Astrocyte of the cerebellum (primary cell): Measurements from ENCODE around the gene ANXA3.

Experiments used
- DNase-seq: peaks from one replicate; pipeline ENCODE4 v3.0.0-alpha.2; 2011; ENCODE audit warnings: low read depth
- H3K4me3 ChIP-seq: 2 replicates; pipeline ENCODE4 v1.5.1; 2011; ENCODE audit warnings: mild to moderate bottlenecking, low read depth, low read length, moderate library complexity
- CTCF ChIP-seq: IDR thresholded peaks from 2 replicates; pipeline ENCODE4 v1.5.1; 2012; ENCODE audit warnings: low read length, low read depth, moderate library complexity, mild to moderate bottlenecking; ENCODE audit errors: missing control alignments
- in situ Hi-C: cut with HindIII; loops from 2 replicates; pipeline ENCODE4 v1.10.0; 2017; ENCODE audit warnings: low sequenced_read_pairs

Gene ANXA3

GRCh38 chr4:78525559-78525958, 26.0 kb upstream of the ANXA3 start:
- in situ Hi-C loops, result no loop called here
- TF ChIP-seq CTCF, result no peak
- H3K4me3 ChIP-seq, result no peak overlapping the region
- DNase-seq, result no peak

DNA sequence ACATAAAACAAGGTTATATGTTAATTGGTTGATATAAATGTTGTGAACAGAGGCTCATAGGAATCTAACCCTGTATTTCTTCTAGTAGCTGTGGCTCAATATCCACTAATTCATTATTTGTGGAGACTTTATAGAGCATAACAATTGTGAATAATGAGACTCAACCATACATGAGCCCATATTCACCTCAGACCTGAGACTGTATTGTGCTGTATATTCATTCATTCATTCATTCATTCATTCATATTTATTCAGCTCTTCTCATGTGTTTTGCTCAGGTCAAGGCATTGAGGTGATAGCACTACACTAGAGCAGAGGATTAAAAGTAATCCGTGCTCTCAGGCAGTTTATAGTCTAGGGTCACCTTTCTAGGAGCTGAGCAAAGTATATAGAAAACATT, 24.5 kb upstream of the ANXA3 start:
- no peak overlapping the region for H3K4me3 ChIP-seq
- in situ Hi-C loops, result no loop called here
- TF ChIP-seq CTCF, result no peak
- no peak for DNase-seq

- DNase-seq, result no peak
- TF ChIP-seq CTCF, result no peak
- no peak overlapping the region for H3K4me3 ChIP-seq
- in situ Hi-C loops, result no loop called here
Observed at GRCh38 chr4:78527555-78527954, 24.0 kb upstream of the ANXA3 start.

GRCh38 chr4:78528327-78528726, 23.2 kb upstream of the ANXA3 start:
- in situ Hi-C loops, result no loop called here
- no peak for TF ChIP-seq CTCF
- DNase-seq, result no peak
- H3K4me3 ChIP-seq, result no peak overlapping the region

DNA sequence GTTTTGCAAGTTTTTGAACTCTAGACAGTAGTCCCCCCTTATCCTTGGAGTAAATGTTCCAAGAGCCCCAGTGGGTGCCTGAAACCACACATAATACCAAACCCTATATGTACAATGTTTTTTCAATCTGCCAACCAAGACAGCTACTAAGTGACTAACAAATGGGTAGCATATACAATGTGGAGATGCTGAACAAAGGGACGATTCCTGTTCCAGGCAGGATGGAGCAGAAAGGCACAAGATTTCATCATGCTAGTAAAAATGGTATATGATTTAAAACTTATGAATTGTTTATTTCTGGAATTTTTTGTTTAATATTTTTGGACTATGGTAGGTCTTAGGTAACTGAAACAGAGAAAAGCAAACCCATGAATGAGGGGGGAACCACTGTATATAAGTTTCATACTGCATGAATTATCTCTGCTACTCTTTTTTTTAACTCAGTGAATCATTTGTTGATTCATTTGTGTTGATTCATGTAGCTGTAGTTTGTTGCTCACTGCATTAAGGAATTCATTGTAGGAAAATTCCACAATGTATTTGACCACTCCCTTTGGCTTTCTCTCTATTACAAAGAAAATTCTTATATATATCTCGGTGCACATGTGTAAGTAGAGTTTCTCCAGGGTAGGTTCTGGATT, 21.9 kb upstream of the ANXA3 start:
- H3K4me3 ChIP-seq, result no peak overlapping the region
- in situ Hi-C loops, result no loop called here
- no peak for TF ChIP-seq CTCF
- no peak for DNase-seq

GRCh38 chr4:78532046-78532445, 19.5 kb upstream of the ANXA3 start:
- no peak overlapping the region for H3K4me3 ChIP-seq
- in situ Hi-C loops, result no loop called here
- DNase-seq, result no peak
- TF ChIP-seq CTCF, result no peak

DNA sequence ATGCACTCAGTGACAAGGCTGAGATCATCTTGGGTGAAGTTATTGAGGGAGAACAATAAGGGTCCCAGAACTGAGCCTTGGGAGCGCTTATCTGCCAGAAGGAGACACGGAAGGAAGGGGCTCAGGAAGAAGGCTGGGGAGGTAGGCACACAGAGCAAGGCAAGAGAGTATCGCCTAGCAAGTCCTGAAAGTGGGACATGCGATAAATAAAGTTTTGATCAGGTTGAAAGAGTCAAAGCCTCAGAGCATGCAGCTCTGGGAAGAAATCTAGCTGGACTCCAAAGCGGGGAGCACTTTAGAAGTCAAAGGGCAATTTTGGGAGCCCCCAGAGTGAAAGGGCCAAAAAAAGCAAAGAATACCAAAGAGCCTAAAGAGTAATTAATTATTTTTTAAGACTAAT, 17.7 kb upstream of the ANXA3 start:
- no peak overlapping the region for H3K4me3 ChIP-seq
- no peak for DNase-seq
- no peak for TF ChIP-seq CTCF
- in situ Hi-C loops, result no loop called here
